ENCODE results near the gene SYP. TPM values are rescaled to one million over a fixed set of nuclear protein-coding genes. Genes with fewer than 3 reads are reported as not detected.

The SYP gene
- total and polyA plus RNA-seq, 2 donors (not counting 3 experiments of a cell fraction or from before 2014, with no cell fraction given), result 0.21 to 0.77 TPM

DNA sequence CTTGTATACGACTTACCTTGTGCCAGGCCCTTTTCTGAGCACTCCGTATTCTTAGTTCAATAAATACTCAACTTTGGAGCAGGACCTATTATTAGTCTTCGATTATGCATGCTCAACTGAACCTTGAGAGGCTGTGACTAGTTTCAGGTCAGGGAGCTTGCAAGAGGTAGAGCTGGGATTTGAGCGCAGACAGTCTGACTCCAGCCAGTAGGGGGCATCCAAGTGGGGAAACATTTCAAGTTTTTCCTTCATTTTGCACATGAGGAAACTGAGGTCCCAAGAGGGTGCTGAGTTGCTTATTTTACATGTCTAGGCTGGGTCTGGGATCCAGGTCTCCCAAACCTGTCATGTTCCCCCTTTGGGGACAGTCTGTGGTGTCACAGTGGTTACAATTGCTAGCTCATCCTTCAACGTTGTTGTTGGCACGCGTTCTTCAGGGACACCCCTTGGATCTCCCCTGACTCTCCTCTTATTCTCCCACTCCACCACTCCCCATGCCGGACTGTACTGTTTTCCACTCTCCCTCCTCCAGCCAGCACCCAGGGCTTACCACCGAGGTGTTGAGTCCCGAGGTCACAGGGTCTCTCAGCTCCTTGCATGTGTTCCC, 7.2 kb downstream of the SYP start:
- Histone ChIP-seq H3K9ac (replicated peaks; ENCODE audit: extremely low read depth, insufficient read depth, low read length) (no peak overlapping the region), H3K9me3 (replicated peaks; ENCODE audit: control insufficient read depth, insufficient read depth, low read length) (no peaks in the 10 kb centered on the region), H3K4me3 (replicated peaks in 1 of 3; ENCODE audit: insufficient read depth in 1 of 3, low read depth in 1 of 3, low read length in 3 of 3) (no peak overlapping the region), H3K27ac (ENCODE audit: insufficient read depth, low read depth, low read length) (no peak overlapping the region), H3K36me3 (ENCODE audit: control insufficient read depth in 2 of 2, extremely low read depth in 1 of 2, insufficient read depth in 2 of 2, low read length in 2 of 2) (no peaks in the 10 kb centered on the region), H3K4me1 (ENCODE audit: control insufficient read depth, extremely low read depth, insufficient read depth, low read length) (no peaks in the 10 kb centered on the region), H3K79me2 (ENCODE audit: control insufficient read depth, insufficient read depth, low read length) (no peaks in the 10 kb centered on the region), H3K9me1 (replicated peaks; ENCODE audit: control insufficient read depth, extremely low read depth, insufficient read depth, low read length) (no peaks in the 10 kb centered on the region), H4K20me1 (replicated peaks; ENCODE audit: control insufficient read depth, extremely low read depth, insufficient read depth, low read length) (no peaks in the 10 kb centered on the region), H3K4me2 (ENCODE audit: insufficient read depth, low read length) (no peak overlapping the region), H2AFZ (ENCODE audit: low read depth, low read length) (no peak overlapping the region), H3K27me3 (ENCODE audit: control insufficient read depth in 2 of 2, insufficient read depth in 2 of 2, low read length in 2 of 2) (no peaks in the 10 kb centered on the region)
- TF ChIP-seq POLR2AphosphoS5 (IDR thresholded peaks at IDR 0.05; ENCODE audit: insufficient read depth, low read depth, low read length) (no peak), GATA2 (IDR thresholded peaks at IDR 0.05; ENCODE audit: insufficient read depth, insufficient read length, low read depth, low read length) (no peak), JUN (IDR thresholded peaks at IDR 0.05; ENCODE audit: borderline replicate concordance, insufficient read depth, insufficient read length, low read depth) (no peak)
- TF ChIP-seq, protein P1, sequence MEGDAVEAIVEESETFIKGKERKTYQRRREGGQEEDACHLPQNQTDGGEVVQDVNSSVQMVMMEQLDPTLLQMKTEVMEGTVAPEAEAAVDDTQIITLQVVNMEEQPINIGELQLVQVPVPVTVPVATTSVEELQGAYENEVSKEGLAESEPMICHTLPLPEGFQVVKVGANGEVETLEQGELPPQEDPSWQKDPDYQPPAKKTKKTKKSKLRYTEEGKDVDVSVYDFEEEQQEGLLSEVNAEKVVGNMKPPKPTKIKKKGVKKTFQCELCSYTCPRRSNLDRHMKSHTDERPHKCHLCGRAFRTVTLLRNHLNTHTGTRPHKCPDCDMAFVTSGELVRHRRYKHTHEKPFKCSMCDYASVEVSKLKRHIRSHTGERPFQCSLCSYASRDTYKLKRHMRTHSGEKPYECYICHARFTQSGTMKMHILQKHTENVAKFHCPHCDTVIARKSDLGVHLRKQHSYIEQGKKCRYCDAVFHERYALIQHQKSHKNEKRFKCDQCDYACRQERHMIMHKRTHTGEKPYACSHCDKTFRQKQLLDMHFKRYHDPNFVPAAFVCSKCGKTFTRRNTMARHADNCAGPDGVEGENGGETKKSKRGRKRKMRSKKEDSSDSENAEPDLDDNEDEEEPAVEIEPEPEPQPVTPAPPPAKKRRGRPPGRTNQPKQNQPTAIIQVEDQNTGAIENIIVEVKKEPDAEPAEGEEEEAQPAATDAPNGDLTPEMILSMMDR (IDR thresholded peaks at IDR 0.05; ENCODE audit: extremely low read depth in 1 of 2, insufficient read depth in 1 of 2, low read depth in 1 of 2, low read length in 2 of 2), result peak; percentile 51 to 55
- intact Hi-C loops (cut with micrococcal nuclease), result no loop called here
- ChIA-PET CTCF (interaction anchor here (0.5 to 2.0 kb wide), 18 partner anchors 9 to 645 kb away, joined by 3 to 12 read pairs (median 4); partner anchors contain the start of gene PLP2), POLR2A (no interaction called here)
- BruUV-seq (replicated peaks), result no TSS peak
- dilution Hi-C loops (cut with MboI; ENCODE audit: extremely low pct_ligation_motif_present, low sequenced_read_pairs), result no loop called here
- peak; percentile 90 for FAIRE-seq
- DNase-seq (ENCODE audit: low read depth, low spot score), result peak; percentile 36
